HG03571 (cell line): ENCODE data around the gene TOP3B.

Source experiments
- ATAC-seq: cut with Tn5 transposase; IDR thresholded peaks from one replicate; pipeline ENCODE4 v1.9.1; 2021; ENCODE audit not compliant: unreplicated experiment

The TOP3B gene

DNA sequence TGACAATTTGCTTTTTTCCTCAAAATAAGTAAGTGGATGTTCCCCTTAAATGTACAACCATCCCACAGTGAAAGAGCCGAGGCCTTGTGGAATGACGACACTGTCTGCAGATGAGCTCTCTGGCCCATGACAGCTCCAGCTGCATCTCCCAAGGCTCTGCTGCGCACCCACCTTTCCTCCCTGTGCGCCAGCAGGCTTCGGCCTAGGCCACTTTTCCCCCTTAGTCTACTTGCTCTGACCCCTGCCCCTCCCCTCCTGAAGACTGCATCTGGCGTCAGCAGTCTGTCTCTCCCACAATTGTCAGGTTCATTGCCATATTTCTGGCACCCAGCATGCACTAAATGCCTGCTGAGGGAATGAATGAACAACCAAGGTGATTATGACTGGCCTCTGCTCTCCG is 2.0 kb downstream of the TOP3B start:
- no peak for ATAC-seq

GRCh38 chr22:21978564-21979386 is 3.8 kb downstream of the TOP3B start:
- no peak for ATAC-seq

DNA sequence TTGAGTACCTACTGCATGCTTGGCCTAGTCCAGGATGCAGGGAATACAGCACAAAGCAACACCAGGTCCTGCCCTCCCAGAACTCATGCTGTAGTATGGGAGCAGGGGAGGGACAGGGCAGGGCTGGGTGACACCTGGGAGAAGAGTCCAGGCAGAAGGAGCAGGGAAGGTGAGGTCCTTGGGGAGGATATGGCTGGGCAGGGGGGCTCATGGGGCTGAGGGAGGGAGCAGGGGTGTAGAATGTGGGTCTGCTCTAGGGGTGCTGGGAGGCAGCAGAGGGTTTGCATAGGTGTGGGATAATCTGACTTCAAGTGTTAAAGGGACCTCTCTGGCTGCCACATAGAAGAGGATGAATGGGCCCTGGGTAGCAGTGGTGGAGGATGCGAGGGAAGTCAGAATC is 4.8 kb downstream of the TOP3B start:
- no peak for ATAC-seq

DNA sequence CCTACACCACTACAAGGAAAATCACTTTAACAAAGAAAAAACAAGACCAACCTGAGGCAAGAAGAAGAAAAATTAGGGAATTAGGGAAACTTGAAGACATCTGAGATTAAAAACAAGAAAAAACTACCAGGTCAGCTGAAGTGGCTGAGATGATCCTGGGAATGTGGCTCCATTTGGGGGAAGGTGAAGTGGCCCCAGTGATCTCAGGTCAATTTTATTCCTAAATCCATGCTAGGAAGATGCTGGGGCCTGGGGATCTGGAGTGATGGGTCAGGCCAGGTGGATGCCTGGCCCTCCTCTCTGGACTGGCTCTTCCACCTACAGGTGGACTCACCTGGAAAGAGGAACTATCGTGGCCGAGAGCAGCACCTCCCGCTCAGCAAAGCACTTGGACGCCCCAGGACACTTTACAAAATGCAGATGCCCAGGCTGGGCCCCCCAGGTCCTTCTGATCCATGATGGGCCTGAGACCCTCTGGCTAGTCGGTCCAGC is 6.7 kb downstream of the TOP3B start:
- ATAC-seq, result no peak

DNA sequence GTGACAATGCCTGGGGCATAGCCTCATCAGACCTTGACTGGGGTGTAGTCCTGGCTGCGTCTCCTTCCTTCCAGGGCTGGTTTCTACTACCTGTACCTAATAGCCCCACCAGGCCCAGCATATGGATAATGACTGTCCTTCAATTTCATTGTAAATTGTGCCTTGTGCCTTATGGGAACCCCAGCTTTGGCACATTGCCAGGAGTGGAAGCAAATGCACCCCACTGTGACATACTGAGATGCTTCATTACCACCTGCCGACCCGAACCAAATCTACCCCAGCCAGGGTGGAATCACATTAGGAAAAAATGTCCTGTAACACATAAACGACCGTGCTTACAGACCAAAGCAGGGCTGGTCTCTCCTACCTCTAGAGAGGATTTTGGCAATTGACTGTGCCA is 7.3 kb downstream of the TOP3B start:
- ATAC-seq, result no peak

DNA sequence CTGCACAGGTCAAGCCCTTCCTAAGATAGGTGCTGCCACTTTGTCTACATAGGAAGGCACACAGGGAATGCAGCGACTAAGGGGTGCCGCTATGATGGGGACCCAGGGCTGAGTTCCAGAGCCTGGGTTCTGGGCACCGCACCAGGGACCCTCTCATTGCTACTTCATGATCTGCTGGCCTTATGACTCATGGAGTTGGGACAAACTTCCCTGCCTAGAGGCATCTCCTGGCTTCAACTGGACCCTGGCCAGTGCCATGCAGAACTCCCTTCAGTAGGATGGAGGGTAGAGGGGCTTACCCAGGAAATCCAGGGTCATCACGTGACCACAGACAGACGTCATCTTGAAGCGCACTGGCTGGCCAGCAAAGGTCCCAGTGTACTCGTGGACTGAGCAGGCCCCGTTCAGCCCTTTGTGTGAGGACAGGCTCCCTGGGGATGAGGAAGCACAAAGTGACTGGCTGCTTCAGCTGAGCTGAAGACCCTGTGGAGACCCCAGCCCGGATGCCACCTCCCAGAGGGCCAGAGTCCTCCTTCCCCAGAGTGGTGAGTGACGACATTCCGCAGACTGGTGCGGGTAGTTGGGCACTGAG is 8.4 kb downstream of the TOP3B start:
- ATAC-seq, result no peak

DNA sequence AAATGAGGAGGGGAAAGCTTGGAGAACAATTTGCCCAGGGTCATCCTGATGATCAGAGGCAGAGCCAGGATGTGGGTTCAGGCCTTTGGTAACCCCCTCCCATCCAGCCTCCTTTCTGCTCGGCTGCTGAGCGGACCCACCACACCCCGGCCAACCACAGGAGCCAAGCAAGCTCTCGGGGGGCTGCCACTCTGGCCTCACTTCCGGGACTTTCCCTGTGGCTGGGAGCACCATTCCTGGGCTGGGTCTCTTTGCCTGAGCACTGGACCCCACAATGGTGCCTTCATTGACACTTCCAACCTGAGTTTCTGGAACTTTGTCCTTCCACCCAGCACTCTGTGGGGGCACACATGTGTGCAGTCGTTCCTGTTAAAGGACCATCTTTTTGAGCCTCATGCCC is 9.8 kb downstream of the TOP3B start:
- ATAC-seq, result no peak

DNA sequence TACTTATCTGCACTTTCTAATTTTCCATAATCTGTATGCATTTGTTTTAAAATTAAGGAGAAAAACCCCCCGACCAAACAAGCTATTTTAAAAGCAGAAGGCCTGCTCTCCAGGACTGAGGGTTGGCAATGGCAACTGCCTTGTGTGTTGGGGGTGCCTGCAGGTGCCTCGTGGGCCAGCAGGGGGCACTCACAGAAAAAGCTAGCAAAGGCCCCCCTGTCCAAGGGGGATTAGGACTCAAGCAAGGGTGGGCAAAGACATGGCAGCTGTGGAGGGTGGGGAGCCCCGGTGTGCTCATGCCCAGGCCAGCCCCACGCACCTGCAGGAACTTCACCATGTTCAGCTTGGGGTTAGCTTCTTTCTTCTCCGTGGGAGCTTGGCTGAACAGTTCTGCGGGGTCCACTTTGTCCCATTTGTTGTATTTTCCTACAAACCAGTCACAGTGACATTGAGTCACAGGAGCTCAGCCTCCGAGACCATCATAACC is 10.3 kb downstream of the TOP3B start:
- no peak for ATAC-seq

DNA sequence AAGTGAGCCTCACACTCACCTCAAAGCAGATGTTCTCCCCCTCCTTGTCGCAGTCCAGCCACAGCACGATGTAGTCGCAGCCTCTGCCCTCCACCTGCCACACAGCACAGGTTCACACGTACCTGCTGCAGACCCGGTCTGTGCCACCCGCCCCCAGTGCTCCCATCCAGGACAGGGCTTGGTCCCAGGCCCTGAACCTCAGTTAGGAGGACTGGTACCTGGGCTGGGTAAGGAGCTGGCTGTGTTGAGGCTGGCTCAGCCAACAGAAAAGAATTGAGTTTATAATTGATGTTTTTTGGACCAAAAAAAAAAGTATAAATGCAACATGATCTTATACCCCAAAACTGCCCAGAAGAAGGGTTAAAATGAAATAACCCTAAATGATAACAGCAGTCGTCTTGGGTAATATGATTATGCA is 10.7 kb downstream of the TOP3B start:
- ATAC-seq, result no peak

GRCh38 chr22:21970800-21971617 is 11.6 kb downstream of the TOP3B start:
- ATAC-seq, result no peak

DNA sequence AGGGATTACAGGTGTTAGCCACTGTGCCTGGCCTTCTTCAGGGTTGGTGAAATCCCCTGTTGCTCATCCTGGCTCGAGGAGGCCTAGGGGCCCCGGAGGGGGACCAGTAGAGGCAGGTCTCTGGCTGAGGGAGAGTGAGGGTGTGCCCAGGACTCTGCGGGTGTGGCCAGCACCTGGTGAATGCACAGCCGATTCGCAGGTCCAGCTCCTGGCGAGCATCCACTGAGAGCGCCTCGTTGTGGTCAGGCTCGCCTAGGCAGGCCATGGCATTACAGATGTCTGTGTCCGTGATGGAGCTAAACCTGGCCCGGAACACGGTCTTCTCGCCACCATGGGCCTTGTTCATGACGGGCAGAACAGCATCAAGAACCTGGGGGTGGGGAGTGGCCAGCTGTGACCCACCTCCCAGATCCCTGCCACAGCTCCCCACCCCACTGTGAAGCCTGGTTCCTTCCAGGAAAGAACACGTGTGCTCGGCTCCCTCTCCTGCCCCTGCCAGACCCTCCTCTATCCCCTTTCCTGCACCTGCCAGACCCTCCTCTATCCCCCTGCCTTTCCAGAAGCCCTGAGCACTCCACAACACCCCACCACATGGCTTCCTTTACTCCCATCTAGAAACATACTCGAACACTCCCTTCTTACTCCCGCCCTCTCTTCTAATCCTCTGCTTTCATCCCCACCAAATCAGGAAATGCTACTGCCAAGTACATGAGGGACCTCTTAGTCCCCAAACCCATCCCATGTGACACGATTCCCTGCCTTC is 12.4 kb downstream of the TOP3B start:
- no peak for ATAC-seq

DNA sequence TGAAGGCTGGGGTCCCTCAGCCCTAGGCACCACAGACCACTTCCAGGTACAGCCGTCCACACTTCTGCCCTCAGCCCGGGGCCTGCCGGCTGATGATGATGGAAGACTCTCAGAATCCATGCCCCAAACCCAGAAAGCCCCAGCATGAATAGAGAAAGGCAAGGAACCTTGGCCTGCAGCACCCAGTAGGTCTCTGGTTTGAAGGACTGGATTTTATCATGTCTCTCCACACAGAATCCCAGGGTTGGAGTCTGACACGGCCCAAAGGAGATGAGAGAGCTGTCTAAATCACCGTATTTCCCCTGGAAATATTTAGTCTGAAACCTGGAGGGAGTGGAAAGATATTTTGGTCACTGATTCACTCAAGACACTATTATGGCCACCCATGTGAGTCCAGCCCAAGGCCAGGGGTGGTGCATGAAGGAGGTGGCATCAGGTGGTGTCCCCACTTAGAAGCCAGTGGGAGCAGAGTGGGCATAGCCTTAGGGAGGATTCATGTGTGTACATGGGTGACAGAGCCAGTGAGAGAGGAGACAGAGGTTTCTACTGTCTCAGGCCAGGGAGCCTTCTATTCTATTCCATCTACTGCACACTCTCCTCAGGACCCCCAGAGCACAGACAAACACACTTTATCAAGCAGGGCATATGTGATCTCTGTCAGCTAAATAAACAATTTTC is 14.0 kb downstream of the TOP3B start:
- no peak for ATAC-seq

DNA sequence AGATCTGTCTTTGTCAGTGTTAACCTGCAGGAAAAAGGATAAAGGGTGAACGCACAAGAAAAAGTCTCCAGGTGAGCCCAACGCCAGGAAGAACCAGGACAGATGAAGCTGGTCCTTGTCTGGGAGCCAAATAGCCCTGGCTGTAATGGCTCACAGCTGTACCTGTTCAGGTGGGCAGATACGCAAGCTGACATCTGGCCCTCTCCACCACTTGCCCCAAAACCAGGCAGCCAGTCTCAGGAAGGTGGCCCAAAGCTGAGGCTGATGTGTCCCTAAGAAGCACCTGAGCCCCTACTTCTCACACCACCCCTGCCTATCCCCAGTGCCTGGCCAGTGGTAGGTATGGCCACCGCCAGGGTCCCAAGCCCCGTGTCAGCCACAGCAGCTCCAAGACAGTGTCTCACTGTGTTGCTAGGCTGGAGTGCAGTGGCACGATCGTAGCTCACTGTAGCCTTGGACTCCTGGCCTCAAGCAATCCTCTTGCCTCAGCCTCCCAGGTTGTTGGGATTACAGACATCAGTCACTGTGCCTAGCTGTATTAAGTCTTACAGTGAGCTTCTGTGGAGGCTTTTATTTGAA is 14.8 kb downstream of the TOP3B start:
- no peak for ATAC-seq

GRCh38 chr22:21966643-21967516 is 15.7 kb downstream of the TOP3B start:
- ATAC-seq, result no peak

DNA sequence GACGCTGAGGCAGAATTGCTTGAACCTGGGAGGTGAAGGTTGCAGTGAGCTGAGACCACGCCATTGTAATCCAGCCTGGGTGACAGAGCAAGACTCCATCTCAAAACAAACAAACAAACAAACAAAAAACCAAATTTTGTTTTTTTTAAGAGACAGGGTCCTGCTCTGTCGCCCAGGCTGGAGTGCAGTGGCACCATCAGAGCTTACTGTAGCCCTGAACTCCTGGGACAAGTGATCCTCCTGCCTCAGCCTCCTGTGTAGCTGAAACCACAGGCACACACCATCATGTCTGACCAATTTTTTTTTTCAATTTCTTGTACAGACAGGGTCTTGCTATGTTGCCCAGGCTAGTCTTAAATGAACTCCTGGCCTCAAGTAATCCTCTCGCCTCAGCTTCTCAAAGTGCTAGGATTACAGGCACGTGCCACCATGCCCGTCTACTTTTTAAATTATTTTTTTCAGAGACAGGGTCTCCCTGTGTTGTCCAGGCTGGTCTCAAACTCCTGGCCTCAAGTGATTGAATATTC is 16.8 kb downstream of the TOP3B start:
- no peak for ATAC-seq

GRCh38 chr22:21964918-21965484 is 17.6 kb downstream of the TOP3B start:
- ATAC-seq, result no peak

DNA sequence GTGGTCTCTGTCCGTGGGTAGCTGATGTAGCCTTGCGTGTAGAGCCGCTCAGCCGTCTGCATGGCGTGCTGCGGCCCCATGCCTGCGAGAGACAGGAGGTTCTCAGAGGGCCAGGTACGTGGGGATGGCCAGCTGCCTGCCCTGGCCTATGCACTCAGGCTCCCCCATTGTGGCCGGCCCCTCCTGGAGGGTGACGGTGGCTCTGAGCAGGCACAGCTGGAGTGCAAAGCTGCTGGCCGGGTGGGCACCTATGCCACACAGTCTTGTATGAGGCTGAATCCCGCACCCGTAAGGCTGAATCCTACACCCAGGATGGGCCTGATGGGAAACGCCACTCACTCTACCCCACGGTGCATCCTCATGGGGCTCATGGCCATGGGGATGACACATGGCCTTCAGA is 18.4 kb downstream of the TOP3B start:
- ATAC-seq, result no peak

DNA sequence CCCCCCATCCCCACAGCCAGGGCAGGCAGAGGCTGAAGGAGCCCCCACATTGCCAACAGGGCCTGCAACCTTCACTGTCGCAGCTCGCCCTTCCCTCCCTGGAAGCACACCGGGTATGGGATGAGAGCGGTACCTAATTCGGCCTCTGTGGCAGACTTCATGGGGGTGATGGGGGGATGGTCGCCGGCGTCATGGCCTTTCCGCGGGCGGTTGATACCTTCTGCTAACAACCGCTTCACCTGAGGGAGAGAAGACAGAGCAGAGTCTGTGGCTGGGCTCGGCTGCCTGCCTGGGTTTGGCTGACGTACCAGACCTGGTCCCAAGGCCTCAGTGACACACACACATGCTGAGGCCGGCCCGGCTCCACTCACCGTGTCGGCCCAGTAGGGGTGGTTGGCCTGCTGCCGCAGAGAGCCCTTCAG is 18.8 kb downstream of the TOP3B start:
- no peak for ATAC-seq
